Subcutaneous abdominal adipose tissue (tissue), 5 donors: ENCODE results near the gene ALKBH8.

ENCODE experiments used
- H3K27ac ChIP-seq: one replicate; pipeline ENCODE4 v1.7.0; 2013; ENCODE audit warnings: low read depth, mild to moderate bottlenecking, inconsistent platforms, low read length, moderate library complexity
- H3K27me3 ChIP-seq, 5 donors: one replicate each; pipeline ENCODE4 v1.7.0; 2013; ENCODE audit warnings: low read length in 5 of 5, inconsistent platforms in 1 of 5; ENCODE audit not compliant: control insufficient read depth in 5 of 5, insufficient read depth in 4 of 5
- H3K36me3 ChIP-seq, 5 donors: one replicate each; pipeline ENCODE4 v1.7.0; 2013; ENCODE audit warnings: low read length in 5 of 5; ENCODE audit not compliant: control insufficient read depth in 5 of 5, insufficient read depth in 5 of 5
- H3K4me1 ChIP-seq, 5 donors: one replicate each; pipeline ENCODE4 v1.7.0; 2013; ENCODE audit warnings: low read length in 5 of 5, mild to moderate bottlenecking in 3 of 5, moderate library complexity in 1 of 5; ENCODE audit not compliant: control insufficient read depth in 5 of 5, insufficient read depth in 5 of 5
- H3K4me3 ChIP-seq, 5 donors: one replicate each; pipeline ENCODE4 v1.7.0; 2013; ENCODE audit warnings: low read length in 5 of 5, low read depth in 1 of 5
- H3K9ac ChIP-seq, 5 donors: one replicate each; pipeline ENCODE4 v1.7.0; 2013; ENCODE audit warnings: low read length in 5 of 5, mild to moderate bottlenecking in 4 of 5, moderate library complexity in 3 of 5
- H3K9me3 ChIP-seq, 5 donors: one replicate each; pipeline ENCODE4 v1.7.0; 2013; ENCODE audit warnings: low read length in 5 of 5; ENCODE audit not compliant: control insufficient read depth in 5 of 5
- donor health status: healthy.
- donor health status: healthy.
- donor health status: healthy.
- donor health status: healthy.
- donor health status: healthy.

Gene ALKBH8

DNA sequence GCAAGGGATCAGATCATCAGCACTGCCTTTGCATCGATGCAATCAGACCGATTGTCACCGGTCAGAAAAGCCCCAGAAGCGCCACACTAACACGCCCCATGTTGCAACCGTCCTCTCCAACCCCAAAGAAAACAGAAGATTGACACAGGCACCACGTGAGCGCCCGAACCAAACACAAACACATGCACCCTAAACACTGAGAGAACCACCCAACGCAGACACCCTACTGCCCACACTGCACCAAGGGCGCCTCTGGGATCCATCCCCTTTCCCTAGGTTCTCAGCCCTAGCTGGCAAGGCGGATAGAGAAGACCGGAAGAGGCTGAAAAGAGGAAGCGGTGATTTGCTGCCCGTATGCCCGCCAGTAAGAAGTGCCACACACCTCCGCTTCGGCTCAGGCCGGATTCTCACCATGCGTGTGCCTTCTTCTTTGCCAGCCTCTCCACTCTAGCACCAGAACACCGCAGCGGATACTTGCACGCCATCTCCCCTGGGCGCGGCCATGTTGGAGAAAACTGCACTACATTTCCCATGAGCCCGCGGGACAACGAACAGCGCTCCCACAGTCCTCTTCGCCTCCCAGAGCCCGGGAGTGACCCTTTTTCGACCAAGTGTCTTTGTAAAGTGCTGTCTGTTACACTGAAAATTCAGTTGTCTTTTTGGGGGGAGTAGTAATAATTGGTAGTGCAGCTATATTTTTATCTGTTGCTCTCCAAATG lies at the start of gene ALKBH8:
Gene ALKBH8, minus strand, starts transcription at position 517 of the 719 bp plus-strand sequence. CDS start 4,842 bp downstream, outside the sequence.
- H3K4me3 ChIP-seq = peak within 1 kb of the TSS; percentile 87 to 100 (median 98)
- H3K36me3 ChIP-seq = no peaks in the 10 kb centered on the region
- H3K9me3 ChIP-seq = no peaks in the 10 kb centered on the region
- H3K27me3 ChIP-seq = peaks cover 0 to 6% (median 0%) of the 10 kb centered on the region in 5 donors
- peak within 1 kb of the TSS; percentile 70 for H3K27ac ChIP-seq
- peaks cover 3 to 22% (median 19%) of the 10 kb centered on the region in 5 donors for H3K4me1 ChIP-seq
- H3K9ac ChIP-seq = peak within 1 kb of the TSS; percentile 68 to 92 (median 74)

DNA sequence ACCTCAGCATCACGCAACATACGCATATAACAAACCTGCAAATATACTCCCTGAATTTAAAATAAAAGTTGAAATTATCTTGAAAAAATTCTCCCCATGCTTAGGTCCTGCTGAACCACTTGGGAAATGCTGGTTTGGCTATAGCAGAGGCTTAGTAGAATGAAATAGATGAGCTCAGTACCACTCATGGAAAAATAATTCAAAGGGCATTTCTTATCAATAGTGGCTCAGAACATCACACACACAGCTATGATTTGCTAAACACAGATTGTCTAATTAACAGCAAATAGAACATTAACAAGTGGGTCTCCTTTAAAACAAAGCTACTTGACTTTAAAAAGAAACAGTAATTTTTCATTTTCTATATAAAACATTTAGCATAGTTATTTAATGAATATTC lies 46.9 kb upstream of the ALKBH8 start:
- Histone ChIP-seq H3K27me3 (no peaks in the 10 kb centered on the region), H3K4me1 (peaks cover 0 to 10% (median 4%) of the 10 kb centered on the region in 5 donors), H3K36me3 (no peaks in the 10 kb centered on the region), H3K9me3 (no peaks in the 10 kb centered on the region), H3K27ac (no peak overlapping the region), H3K9ac (no peak overlapping the region), H3K4me3 (no peak overlapping the region)

GRCh38 chr11:107609400-107610218 lies 44.1 kb upstream of the ALKBH8 start:
- no peaks in the 10 kb centered on the region for H3K36me3 ChIP-seq
- no peak overlapping the region for H3K9ac ChIP-seq
- H3K4me3 ChIP-seq = no peak overlapping the region
- peaks cover 0 to 10% (median 4%) of the 10 kb centered on the region in 5 donors for H3K4me1 ChIP-seq
- no peaks in the 10 kb centered on the region for H3K27me3 ChIP-seq
- H3K27ac ChIP-seq = no peak overlapping the region
- H3K9me3 ChIP-seq = no peaks in the 10 kb centered on the region

- Histone ChIP-seq H3K27me3 (peaks cover 0 to 3% (median 0%) of the 10 kb centered on the region in 5 donors), H3K4me3 (no peak overlapping the region), H3K9me3 (no peaks in the 10 kb centered on the region)
Measured at GRCh38 chr11:107608809-107609208, 43.3 kb upstream of the ALKBH8 start.

GRCh38 chr11:107606141-107606540 lies 40.6 kb upstream of the ALKBH8 start:
- Histone ChIP-seq H3K9me3 (no peaks in the 10 kb centered on the region), H3K27me3 (peaks cover 0 to 4% (median 0%) of the 10 kb centered on the region in 5 donors), H3K4me3 (no peak overlapping the region), H3K4me1 (peaks cover 0 to 10% (median 4%) of the 10 kb centered on the region in 5 donors), H3K9ac (no peak overlapping the region), H3K27ac (no peak overlapping the region), H3K36me3 (no peaks in the 10 kb centered on the region)

More at GRCh38 chr11:107608809-107609208, 43.3 kb upstream of the ALKBH8 start:
- no peak overlapping the region for H3K9ac ChIP-seq
- H3K4me1 ChIP-seq = peaks cover 0 to 10% (median 4%) of the 10 kb centered on the region in 5 donors
- H3K27ac ChIP-seq = no peak overlapping the region
- H3K36me3 ChIP-seq = no peaks in the 10 kb centered on the region

- H3K27me3 ChIP-seq = peaks cover 0 to 4% (median 0%) of the 10 kb centered on the region in 5 donors
- H3K4me3 ChIP-seq = no peak overlapping the region
- H3K9me3 ChIP-seq = no peaks in the 10 kb centered on the region
- no peak overlapping the region for H3K9ac ChIP-seq
- H3K4me1 ChIP-seq = peaks cover 0 to 10% (median 4%) of the 10 kb centered on the region in 5 donors
- H3K36me3 ChIP-seq = no peaks in the 10 kb centered on the region
- no peak overlapping the region for H3K27ac ChIP-seq
Measured at GRCh38 chr11:107605061-107606006, 39.8 kb upstream of the ALKBH8 start.

DNA sequence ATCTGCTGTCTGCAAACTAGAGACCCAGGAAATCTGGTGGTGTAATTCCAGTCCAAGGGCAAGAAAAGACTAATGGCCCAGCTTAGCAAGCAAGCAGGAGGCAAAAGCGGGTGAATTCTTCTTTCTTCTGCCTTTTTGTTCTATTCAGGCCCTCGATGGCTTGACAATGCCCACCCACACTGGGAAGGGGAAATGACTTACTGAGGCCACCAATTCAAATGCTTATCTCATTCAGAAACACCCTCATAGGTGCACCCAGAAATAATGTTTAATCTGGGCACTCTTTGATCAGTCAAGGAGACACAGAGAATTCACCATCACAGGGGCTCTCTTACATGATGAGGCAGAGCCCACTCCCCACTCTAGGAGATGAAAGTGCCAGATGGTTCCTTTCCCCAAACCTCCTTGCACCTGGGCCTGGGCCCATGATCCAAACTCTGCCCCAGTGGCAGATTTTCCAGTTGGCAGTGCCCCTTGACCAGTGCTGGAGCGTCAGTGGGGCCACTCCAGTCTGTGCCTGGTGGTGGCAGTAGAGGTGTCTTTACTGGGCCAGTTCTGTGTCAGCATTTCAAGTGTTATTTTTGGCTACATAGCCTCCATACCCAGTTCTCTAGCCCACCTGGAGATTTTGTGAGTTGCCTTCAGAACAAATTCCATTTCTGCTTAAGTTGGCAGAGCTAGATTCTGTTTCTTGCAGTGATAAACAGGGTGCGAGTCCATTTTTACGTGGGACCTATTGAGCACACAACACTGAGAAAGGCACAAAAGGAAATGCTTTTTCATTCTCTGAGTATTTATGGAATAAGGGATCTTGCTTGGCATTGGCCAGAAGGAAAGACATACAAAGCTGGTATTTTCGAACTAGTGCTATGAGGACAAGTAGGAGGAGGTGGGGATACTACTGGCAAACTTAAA lies 32.9 kb upstream of the ALKBH8 start:
- Histone ChIP-seq H3K27ac (no peak overlapping the region), H3K27me3 (peaks cover 6 to 12% (median 8%) of the 10 kb centered on the region in 5 donors), H3K9me3 (no peaks in the 10 kb centered on the region), H3K9ac (no peak overlapping the region), H3K4me3 (no peak overlapping the region), H3K4me1 (peaks cover 0 to 7% (median 0%) of the 10 kb centered on the region in 5 donors), H3K36me3 (no peaks in the 10 kb centered on the region)

DNA sequence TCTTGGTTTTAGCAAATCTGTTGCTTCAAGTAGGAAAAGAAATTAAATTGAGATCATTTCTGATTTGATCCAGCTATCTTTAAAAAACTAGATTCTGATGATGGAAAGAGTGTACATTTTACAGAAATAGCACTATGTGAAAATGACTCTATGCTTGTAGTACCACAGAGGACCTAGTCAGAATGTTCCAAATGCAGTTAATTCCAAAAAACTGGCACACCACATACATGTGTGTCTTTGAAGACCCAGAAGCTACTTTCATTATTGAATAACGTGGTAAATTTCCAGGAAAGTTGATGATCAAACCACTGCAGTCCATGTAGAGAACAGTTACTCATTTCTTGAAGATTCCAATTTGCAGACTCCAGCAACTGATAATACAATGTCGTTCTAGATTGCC lies 29.2 kb upstream of the ALKBH8 start:
- H3K4me1 ChIP-seq = peaks cover 0 to 24% (median 19%) of the 10 kb centered on the region in 5 donors
- no peak overlapping the region for H3K9ac ChIP-seq
- H3K4me3 ChIP-seq = no peak overlapping the region
- no peak overlapping the region for H3K27ac ChIP-seq
- H3K9me3 ChIP-seq = no peaks in the 10 kb centered on the region
- H3K36me3 ChIP-seq = no peaks in the 10 kb centered on the region
- H3K27me3 ChIP-seq = peaks cover 28 to 45% (median 34%) of the 10 kb centered on the region in 5 donors

- Histone ChIP-seq H3K4me3 (no peak overlapping the region), H3K9me3 (no peaks in the 10 kb centered on the region), H3K27ac (no peak overlapping the region), H3K4me1 (peaks cover 0 to 24% (median 19%) of the 10 kb centered on the region in 5 donors), H3K36me3 (no peaks in the 10 kb centered on the region), H3K9ac (no peak overlapping the region), H3K27me3 (peaks cover 28 to 45% (median 35%) of the 10 kb centered on the region in 5 donors)
Measured at GRCh38 chr11:107593951-107594350, 28.4 kb upstream of the ALKBH8 start.
